ENCODE results near the gene RCC2.

The RCC2 gene

GRCh38 chr1:17372955-17373354, 66.5 kb downstream of the RCC2 start:
- no peak for DNase-seq (ENCODE audit: low read depth in 2 of 2)

- DNase-seq (ENCODE audit: low read depth in 2 of 2) = no peak
These were observed 67.6 kb downstream of the RCC2 start, which contains the start of gene PADI6 for GRCh38 chr1:17371896-17372295. Gene PADI6 (plus strand): TSS chr1:17372196. CDS start chr1:17372246, 50 bp downstream.

GRCh38 chr1:17370618-17371017, 68.9 kb downstream of the RCC2 start:
- DNase-seq (ENCODE audit: low read depth in 2 of 2) = no peak

- DNase-seq (ENCODE audit: low read depth in 2 of 2) = no peak
These were observed 70.0 kb downstream of the RCC2 start for GRCh38 chr1:17369466-17369865.

- DNase-seq (ENCODE audit: low read depth in 2 of 2) = no peak
These were observed 74.2 kb downstream of the RCC2 start for GRCh38 chr1:17365293-17365692.

- DNase-seq (ENCODE audit: low read depth in 2 of 2) = no peak
These were observed 75.7 kb downstream of the RCC2 start for GRCh38 chr1:17363771-17364170.

GRCh38 chr1:17363351-17363750, 76.1 kb downstream of the RCC2 start:
- DNase-seq (ENCODE audit: low read depth in 2 of 2) = no peak

- no peak for DNase-seq (ENCODE audit: low read depth in 2 of 2)
These were observed 77.8 kb downstream of the RCC2 start for GRCh38 chr1:17361687-17362086.

- no peak for DNase-seq (ENCODE audit: low read depth in 2 of 2)
These were observed 79.1 kb downstream of the RCC2 start for GRCh38 chr1:17360272-17360956.

- no peak for DNase-seq (ENCODE audit: low read depth in 2 of 2)
These were observed 79.7 kb downstream of the RCC2 start for GRCh38 chr1:17359808-17360207.

- no peak for DNase-seq (ENCODE audit: low read depth in 2 of 2)
These were observed 80.4 kb downstream of the RCC2 start for GRCh38 chr1:17359031-17359430.

- no peak for DNase-seq (ENCODE audit: low read depth in 2 of 2)
These were observed 80.9 kb downstream of the RCC2 start for GRCh38 chr1:17358557-17358956.
